Retina (tissue), 1 donor: Measurements from ENCODE around the gene LDLR.
"Not testable (repeated sequence)": the region's sequence is repeated elsewhere in the genome, so short reads cannot be mapped to it uniquely, and the experiment has no call there.

Experiments
- DNase-seq: peaks from one replicate; pipeline ENCODE4 v3.0.0-alpha.2; 2016

Gene LDLR

DNA sequence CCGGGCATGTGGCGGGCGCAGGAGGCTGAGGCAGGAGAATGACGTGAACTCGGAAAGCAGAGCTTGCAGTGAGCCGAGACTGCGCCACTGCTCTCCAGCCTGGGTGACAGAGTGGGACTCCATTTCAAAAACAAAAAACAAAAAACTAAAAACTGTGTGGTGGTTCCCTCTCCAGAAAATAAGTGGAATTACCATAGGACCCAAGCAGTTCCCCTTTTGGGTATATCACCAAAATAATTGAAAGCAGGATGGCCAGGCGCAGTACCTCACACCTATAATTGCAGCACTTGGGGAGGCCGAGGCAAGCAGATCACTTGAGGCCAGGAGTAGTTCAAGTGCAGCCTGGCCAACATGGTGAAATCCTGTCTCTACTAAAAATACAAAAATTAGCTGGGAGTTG is 15.7 kb upstream of the LDLR start:
- DNase-seq: no peak

- not testable (repeated sequence) for DNase-seq
These were observed 12.5 kb upstream of the LDLR start for GRCh38 chr19:11076792-11077191.

- DNase-seq: no peak
These were observed 10.4 kb upstream of the LDLR start for GRCh38 chr19:11078893-11079292.

DNA sequence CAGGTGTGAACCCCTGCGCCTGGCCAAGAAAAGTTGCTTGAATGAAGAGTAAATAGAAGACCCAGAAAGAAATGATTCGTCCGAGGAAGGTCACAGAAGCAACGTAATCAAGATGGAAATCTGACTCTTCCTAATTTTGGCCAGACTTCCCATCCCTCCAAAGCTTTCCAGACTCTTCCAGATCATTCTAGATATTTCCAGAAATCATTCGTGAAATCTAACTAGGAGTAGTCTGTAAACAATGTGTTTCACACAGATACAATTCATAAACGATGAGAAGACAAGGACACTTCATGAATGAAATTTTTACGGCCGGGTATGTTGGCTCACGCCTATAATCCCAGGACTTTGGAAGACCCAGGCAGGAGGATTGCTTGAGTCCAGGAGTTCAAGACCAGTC is 9.3 kb upstream of the LDLR start:
- DNase-seq: no peak

- DNase-seq: no peak
These were observed 1.3 kb upstream of the LDLR start for GRCh38 chr19:11087870-11088505.

DNA sequence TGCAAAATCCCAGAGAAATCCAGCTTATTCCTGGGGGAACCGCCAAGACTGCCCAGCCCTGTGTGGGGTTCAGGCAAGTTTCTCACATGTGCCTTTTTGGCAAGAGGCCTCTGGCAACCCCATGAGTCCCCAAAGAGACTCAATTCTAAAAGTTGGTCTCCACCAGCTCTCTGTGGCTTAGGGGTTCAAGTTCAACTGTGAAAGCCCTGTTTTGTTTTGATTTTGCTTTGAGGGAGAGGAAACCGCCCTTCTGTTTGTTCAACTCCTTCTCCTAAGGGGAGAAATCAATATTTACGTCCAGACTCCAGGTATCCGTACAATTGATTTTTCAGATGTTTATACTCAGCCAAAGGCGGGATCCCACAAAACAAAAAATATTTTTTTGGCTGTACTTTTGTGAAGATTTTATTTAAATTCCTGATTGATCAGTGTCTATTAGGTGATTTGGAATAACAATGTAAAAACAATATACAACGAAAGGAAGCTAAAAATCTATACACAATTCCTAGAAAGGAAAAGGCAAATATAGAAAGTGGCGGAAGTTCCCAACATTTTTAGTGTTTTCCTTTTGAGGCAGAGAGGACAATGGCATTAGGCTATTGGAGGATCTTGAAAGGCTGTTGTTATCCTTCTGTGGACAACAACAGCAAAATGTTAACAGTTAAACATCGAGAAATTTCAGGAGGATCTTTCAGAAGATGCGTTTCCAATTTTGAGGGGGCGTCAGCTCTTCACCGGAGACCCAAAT is 583 bp upstream of the LDLR start:
- peak; percentile 57 for DNase-seq

- peak; percentile 89 for DNase-seq
These were observed 676 bp downstream of the LDLR start for GRCh38 chr19:11090014-11090263.

DNA sequence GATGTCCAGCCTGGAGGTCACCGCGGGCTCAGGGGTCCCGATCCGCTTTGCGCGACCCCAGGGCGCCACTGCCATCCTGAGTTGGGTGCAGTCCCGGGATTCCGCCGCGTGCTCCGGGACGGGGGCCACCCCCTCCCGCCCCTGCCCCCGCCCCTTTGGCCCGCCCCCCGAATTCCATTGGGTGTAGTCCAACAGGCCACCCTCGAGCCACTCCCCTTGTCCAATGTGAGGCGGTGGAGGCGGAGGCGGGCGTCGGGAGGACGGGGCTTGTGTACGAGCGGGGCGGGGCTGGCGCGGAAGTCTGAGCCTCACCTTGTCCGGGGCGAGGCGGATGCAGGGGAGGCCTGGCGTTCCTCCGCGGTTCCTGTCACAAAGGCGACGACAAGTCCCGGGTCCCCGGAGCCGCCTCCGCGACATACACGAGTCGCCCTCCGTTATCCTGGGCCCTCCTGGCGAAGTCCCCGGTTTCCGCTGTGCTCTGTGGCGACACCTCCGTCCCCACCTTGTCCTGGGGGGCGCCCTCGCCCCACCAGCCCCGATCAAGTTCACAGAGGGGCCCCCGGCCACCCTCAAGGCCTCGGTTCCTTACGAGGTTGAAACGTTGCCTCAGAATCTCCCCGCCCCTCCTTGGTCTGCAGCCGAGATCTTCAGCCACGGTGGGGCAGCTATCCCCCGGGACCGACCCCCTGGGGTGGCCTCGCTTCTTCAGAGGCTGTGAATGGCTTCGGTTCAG is 1.2 kb downstream of the LDLR start:
- peak; percentile 90 for DNase-seq

- no peak for DNase-seq
These were observed 1.9 kb downstream of the LDLR start for GRCh38 chr19:11090997-11091702.

- peak; percentile 32 for DNase-seq
These were observed 2.5 kb downstream of the LDLR start for GRCh38 chr19:11091703-11092153.

GRCh38 chr19:11092181-11092538 is 2.9 kb downstream of the LDLR start:
- no peak for DNase-seq

DNA sequence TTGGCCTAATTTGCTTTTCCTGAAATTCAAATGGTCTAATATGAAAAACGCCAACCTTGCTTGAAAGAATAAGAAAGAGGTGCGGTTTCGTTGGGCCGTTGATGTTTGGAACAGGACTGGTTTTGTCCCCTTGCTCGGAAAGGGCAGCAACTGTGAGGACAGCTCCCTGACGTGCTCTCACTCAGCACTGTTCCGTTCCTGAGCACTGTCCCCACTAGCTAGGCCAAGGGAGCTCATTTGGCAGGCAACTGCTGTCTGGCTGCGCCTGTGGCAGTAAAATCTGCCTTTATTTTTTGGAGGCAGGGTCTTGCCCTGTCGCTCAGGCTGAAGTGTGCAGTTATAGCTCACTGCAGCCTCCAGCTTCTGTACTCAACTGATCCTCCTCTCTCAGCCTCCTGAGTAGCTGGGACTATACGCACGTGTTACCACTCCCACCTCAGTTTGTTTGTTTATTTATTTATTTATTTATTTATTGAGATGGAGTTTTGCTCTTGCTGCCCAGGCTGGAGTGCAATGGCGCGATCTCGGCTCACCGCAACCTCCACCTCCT is 4.5 kb downstream of the LDLR start:
- DNase-seq: no peak

GRCh38 chr19:11094520-11094894 is 5.2 kb downstream of the LDLR start:
- no peak for DNase-seq

GRCh38 chr19:11096210-11096841 is 7.1 kb downstream of the LDLR start:
- DNase-seq: no peak

- DNase-seq: not testable (repeated sequence)
These were observed 8.1 kb downstream of the LDLR start for GRCh38 chr19:11097367-11097766.

- DNase-seq: no peak
These were observed 9.1 kb downstream of the LDLR start for GRCh38 chr19:11098327-11098726.

DNA sequence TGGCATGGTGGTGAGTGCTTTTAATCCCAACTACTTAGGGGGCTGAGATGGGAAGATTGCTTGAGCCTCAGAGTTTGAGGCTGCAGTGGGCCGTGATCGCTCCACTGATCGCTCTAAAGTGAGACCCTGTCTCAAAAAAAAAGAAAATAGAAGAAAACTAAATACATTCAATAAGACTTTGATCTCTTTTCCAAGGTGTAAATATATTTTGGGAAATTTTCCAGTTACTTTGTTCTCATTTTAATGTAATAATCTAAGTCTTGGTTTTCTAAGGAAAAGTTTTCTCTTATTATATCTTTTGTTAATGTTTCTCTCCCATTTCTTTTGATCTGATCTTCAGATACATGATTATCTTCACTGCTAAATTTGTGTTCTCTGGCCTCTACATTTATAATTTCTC is 9.6 kb downstream of the LDLR start:
- DNase-seq: no peak

DNA sequence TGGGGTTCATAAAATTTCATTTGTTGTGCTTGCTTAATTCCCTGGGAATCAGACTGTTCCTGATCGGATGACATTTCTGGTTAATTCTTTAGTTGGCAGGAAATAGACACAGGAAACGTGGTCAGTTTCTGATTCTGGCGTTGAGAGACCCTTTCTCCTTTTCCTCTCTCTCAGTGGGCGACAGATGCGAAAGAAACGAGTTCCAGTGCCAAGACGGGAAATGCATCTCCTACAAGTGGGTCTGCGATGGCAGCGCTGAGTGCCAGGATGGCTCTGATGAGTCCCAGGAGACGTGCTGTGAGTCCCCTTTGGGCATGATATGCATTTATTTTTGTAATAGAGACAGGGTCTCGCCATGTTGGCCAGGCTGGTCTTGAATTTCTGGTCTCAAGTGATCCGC is 10.8 kb downstream of the LDLR start:
- DNase-seq: no peak

GRCh38 chr19:11101057-11101456 is 11.8 kb downstream of the LDLR start:
- DNase-seq: no peak

DNA sequence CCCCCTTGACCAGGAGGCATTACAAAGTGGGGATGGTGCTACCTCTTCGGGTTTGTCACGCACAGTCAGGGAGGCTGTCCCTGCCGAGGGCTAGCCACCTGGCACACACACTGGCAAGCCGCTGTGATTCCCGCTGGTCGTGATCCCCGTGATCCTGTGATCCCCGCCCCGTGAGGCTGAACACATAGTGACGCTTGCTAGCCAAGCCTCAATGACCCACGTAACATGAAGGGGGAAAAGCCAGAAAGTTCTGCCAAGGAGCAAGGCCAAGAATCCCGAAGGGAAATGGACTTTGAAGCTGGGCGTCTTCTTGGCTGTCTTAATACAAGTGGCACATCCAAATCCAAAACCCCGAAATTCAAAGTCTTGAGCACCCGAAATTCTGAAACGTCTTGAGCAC is 13.7 kb downstream of the LDLR start:
- no peak for DNase-seq

DNA sequence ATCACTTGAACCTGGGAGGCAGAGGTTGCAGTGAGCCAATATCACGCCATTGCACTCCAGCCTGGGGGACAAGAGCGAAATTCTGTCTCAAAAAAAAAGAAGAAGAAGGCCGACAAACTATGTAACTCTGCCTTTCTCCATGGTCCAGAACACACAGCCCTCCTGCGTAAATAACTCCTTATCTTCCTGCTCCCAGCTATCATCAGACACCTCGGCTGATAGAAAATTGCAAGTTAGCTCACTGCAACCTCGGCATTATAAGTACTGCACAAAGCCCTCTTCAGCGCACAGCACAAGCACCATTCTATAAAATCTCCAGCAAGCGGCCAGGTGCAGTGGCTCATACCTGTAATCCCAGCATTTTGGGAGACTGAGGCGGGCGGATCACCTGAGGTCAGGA is 14.4 kb downstream of the LDLR start:
- DNase-seq: not testable (repeated sequence)

DNA sequence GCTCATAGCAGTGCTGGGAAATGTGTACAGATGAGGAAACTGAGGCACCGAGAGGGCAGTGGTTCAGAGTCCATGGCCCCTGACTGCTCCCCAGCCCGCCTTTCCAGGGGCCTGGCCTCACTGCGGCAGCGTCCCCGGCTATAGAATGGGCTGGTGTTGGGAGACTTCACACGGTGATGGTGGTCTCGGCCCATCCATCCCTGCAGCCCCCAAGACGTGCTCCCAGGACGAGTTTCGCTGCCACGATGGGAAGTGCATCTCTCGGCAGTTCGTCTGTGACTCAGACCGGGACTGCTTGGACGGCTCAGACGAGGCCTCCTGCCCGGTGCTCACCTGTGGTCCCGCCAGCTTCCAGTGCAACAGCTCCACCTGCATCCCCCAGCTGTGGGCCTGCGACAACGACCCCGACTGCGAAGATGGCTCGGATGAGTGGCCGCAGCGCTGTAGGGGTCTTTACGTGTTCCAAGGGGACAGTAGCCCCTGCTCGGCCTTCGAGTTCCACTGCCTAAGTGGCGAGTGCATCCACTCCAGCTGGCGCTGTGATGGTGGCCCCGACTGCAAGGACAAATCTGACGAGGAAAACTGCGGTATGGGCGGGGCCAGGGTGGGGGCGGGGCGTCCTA is 15.9 kb downstream of the LDLR start:
- no peak for DNase-seq
